ENCODE measurements around the gene NDRG4. TPM values are rescaled to one million over a fixed set of nuclear protein-coding genes. Genes with fewer than 3 reads are reported as not detected.

The NDRG4 gene
- total and polyA plus RNA-seq, 2 experiments from 2014 or later = 16.3 to 32.1 TPM

- H3K27ac Mint-ChIP-seq = no peak overlapping the region
- H3K27me3 Mint-ChIP-seq (ENCODE audit: insufficient read depth, low read depth, poor library complexity) = peaks cover 18% of the 10 kb centered on the region
- Histone ChIP-seq H3K4me3 (no peak overlapping the region), H3K27ac (ENCODE audit: low read depth) (no peak overlapping the region), H3K79me2 (replicated peaks; ENCODE audit: insufficient read depth) (no peaks in the 10 kb centered on the region), H3K36me3 (ENCODE audit: insufficient read depth) (no peaks in the 10 kb centered on the region), H2AFZ (no peak overlapping the region), H3K27me3 (ENCODE audit: insufficient read depth) (no peaks in the 10 kb centered on the region), H3F3A (replicated peaks; ENCODE audit: low read depth) (no peaks in the 10 kb centered on the region), H3K4me2 (no peak overlapping the region), H4K20me1 (replicated peaks; ENCODE audit: insufficient read depth) (peaks cover 4% of the 10 kb centered on the region; the same call in 1 of the 2 replicates), H3K9me2 (ENCODE audit: insufficient read depth) (no peaks in the 10 kb centered on the region), H3K4me1 (ENCODE audit: insufficient read depth) (no peaks in the 10 kb centered on the region; the same call in 1 of the 2 replicates)
- H3K9me3 Mint-ChIP-seq = no peaks in the 10 kb centered on the region; the same call in 2 of the 3 replicates
- peak in 1 of 2 experiments; percentile 8; a peak in 1 of 4 replicates for TF ChIP-seq CTCF (conservative IDR thresholded peaks at IDR 0.05; ENCODE audit: low read depth in 2 of 2)
- TF ChIP-seq ZNF331 (CRISPR knock-in tag; IDR thresholded peaks at IDR 0.05; ENCODE audit: low read depth) = no peak
- H3K4me1 Mint-ChIP-seq = peaks cover 21% of the 10 kb centered on the region
- DNase-seq (ENCODE audit: low spot score) (no peak), ATAC-seq (peak; percentile 3; the same call in 1 of the 3 replicates)
- peaks cover 8% of the 10 kb centered on the region; the same call in 1 of the 3 replicates for H3K36me3 Mint-ChIP-seq (ENCODE audit: low read depth)
- no peak overlapping the region for H3K4me3 Mint-ChIP-seq
These were observed 6.6 kb downstream of the NDRG4 start for GRCh38 chr16:58506241-58507194.

- H3K36me3 ChIP-seq (ENCODE audit: insufficient read depth) = no peaks in the 10 kb centered on the region
- H3K27ac ChIP-seq (ENCODE audit: low read depth) = no peak overlapping the region
- H3K79me2 ChIP-seq (replicated peaks; ENCODE audit: insufficient read depth) = no peaks in the 10 kb centered on the region
- H3K4me3 ChIP-seq = no peak overlapping the region
- ATAC-seq = peak; percentile 9
- no peak overlapping the region for H2AFZ ChIP-seq
- 0 out of 2 replicates have a peak, but pooled peaks cover 2% of the 10 kb centered on the region for H3F3A ChIP-seq (replicated peaks; ENCODE audit: low read depth)
- no peaks in the 10 kb centered on the region; the same call in 1 of the 2 replicates for H4K20me1 ChIP-seq (replicated peaks; ENCODE audit: insufficient read depth)
- TF ChIP-seq, protein P1, sequence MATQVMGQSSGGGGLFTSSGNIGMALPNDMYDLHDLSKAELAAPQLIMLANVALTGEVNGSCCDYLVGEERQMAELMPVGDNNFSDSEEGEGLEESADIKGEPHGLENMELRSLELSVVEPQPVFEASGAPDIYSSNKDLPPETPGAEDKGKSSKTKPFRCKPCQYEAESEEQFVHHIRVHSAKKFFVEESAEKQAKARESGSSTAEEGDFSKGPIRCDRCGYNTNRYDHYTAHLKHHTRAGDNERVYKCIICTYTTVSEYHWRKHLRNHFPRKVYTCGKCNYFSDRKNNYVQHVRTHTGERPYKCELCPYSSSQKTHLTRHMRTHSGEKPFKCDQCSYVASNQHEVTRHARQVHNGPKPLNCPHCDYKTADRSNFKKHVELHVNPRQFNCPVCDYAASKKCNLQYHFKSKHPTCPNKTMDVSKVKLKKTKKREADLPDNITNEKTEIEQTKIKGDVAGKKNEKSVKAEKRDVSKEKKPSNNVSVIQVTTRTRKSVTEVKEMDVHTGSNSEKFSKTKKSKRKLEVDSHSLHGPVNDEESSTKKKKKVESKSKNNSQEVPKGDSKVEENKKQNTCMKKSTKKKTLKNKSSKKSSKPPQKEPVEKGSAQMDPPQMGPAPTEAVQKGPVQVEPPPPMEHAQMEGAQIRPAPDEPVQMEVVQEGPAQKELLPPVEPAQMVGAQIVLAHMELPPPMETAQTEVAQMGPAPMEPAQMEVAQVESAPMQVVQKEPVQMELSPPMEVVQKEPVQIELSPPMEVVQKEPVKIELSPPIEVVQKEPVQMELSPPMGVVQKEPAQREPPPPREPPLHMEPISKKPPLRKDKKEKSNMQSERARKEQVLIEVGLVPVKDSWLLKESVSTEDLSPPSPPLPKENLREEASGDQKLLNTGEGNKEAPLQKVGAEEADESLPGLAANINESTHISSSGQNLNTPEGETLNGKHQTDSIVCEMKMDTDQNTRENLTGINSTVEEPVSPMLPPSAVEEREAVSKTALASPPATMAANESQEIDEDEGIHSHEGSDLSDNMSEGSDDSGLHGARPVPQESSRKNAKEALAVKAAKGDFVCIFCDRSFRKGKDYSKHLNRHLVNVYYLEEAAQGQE (IDR thresholded peaks at IDR 0.05; ENCODE audit: unreplicated experiment) = no peak
- peak; percentile 28 to 38 for TF ChIP-seq CTCF (conservative IDR thresholded peaks at IDR 0.05; ENCODE audit: low read depth in 2 of 2)
- H3K4me2 ChIP-seq = no peak overlapping the region
- H3K9me3 Mint-ChIP-seq = no peaks in the 10 kb centered on the region; the same call in 2 of the 3 replicates
- peaks cover 3% of the 10 kb centered on the region; the same call in 1 of the 2 replicates for H3K4me1 ChIP-seq (ENCODE audit: insufficient read depth)
- peaks cover 10% of the 10 kb centered on the region; the same call in 1 of the 3 replicates for H3K36me3 Mint-ChIP-seq (ENCODE audit: low read depth)
- peaks cover 29% of the 10 kb centered on the region for H3K4me1 Mint-ChIP-seq
- no peak overlapping the region for H3K27ac Mint-ChIP-seq
- H3K27me3 Mint-ChIP-seq (ENCODE audit: insufficient read depth, low read depth, poor library complexity) = peaks cover 20% of the 10 kb centered on the region
- DNase-seq (ENCODE audit: low spot score) = peak; percentile 50
- H3K9me2 ChIP-seq (ENCODE audit: insufficient read depth) = no peaks in the 10 kb centered on the region
- no peaks in the 10 kb centered on the region for H3K27me3 ChIP-seq (ENCODE audit: insufficient read depth)
- no peak overlapping the region for H3K4me3 Mint-ChIP-seq
These were observed 7.4 kb downstream of the NDRG4 start for GRCh38 chr16:58507195-58507962.
